IMR-90 (cell line): ENCODE data around the gene FLT4.

ENCODE experiments used
- BHLHE40 ChIP-seq: fragments of 150-350 bp; IDR thresholded peaks from 2 replicates; pipeline ENCODE4 v1.6.1; 2016; ENCODE audit warnings: mild to moderate bottlenecking, low read depth, low read length
- CEBPB ChIP-seq: IDR thresholded peaks from 2 replicates; pipeline ENCODE4 v1.6.1; 2012; ENCODE audit warnings: low read depth, low read length, improper control_type of control experiment
- CHD1 ChIP-seq: IDR thresholded peaks from 2 replicates; pipeline ENCODE4 v1.6.1; 2012; ENCODE audit warnings: low read depth, low read length, improper control_type of control experiment
- CTCF ChIP-seq: conservative IDR thresholded peaks from 2 replicates; pipeline ENCODE4 v1.5.1; 2012; ENCODE audit warnings: mild to moderate bottlenecking, low read depth, low read length, improper control_type of control experiment
- MAFK ChIP-seq: IDR thresholded peaks from 2 replicates; pipeline ENCODE4 v1.6.1; 2012; ENCODE audit warnings: low read depth, low read length, improper control_type of control experiment
- MAZ ChIP-seq: IDR thresholded peaks from 2 replicates; pipeline ENCODE4 v1.6.1; 2012; ENCODE audit warnings: low read depth, mild to moderate bottlenecking, low read length, improper control_type of control experiment, moderate library complexity, borderline replicate concordance
- MXI1 ChIP-seq: IDR thresholded peaks from 2 replicates; pipeline ENCODE4 v1.6.1; 2012; ENCODE audit warnings: low read depth, mild to moderate bottlenecking, low read length, moderate library complexity, borderline replicate concordance
- NFE2L2 ChIP-seq: fragments of 150-350 bp; IDR thresholded peaks from 2 replicates; pipeline ENCODE4 v1.6.1; 2016; ENCODE audit warnings: low read depth, mild to moderate bottlenecking, low read length
- POLR2A ChIP-seq: IDR thresholded peaks from 2 replicates; pipeline ENCODE4 v1.6.1; 2012; ENCODE audit warnings: mild to moderate bottlenecking, low read depth, low read length
- RAD21 ChIP-seq: IDR thresholded peaks from 2 replicates; pipeline ENCODE4 v1.6.1; 2012; ENCODE audit warnings: low read length, improper control_type of control experiment
- RCOR1 ChIP-seq: IDR thresholded peaks from 2 replicates; pipeline ENCODE4 v1.6.1; 2012; ENCODE audit warnings: mild to moderate bottlenecking, low read length, improper control_type of control experiment; ENCODE audit not compliant: insufficient replicate concordance
- RFX5 ChIP-seq: IDR thresholded peaks from 2 replicates; pipeline ENCODE4 v1.8.0; 2012; ENCODE audit warnings: low read depth, mild to moderate bottlenecking, low read length, moderate library complexity
- SMC3 ChIP-seq: fragments of 150-350 bp; IDR thresholded peaks from 2 replicates; pipeline ENCODE4 v1.6.1; 2016; ENCODE audit warnings: low read depth, mild to moderate bottlenecking, antibody characterized with exemption, low read length, moderate library complexity
- USF2 ChIP-seq: fragments of 150-350 bp; IDR thresholded peaks from 2 replicates; pipeline ENCODE4 v1.6.1; 2017; ENCODE audit warnings: mild to moderate bottlenecking, antibody characterized with exemption, low read length, low read depth

GRCh38 chr5:180637962-180638680, 11.3 kb downstream of the FLT4 start:
- no peak for TF ChIP-seq CTCF
- TF ChIP-seq NFE2L2: no peak
- no peak for TF ChIP-seq RFX5
- TF ChIP-seq POLR2A: no peak
- no peak for TF ChIP-seq RAD21
- TF ChIP-seq CEBPB: no peak
- TF ChIP-seq USF2: no peak
- no peak for TF ChIP-seq SMC3
- TF ChIP-seq RCOR1: no peak
- TF ChIP-seq MAFK: no peak
- no peak for TF ChIP-seq BHLHE40
- no peak for TF ChIP-seq CHD1
- no peak for TF ChIP-seq MAZ
- TF ChIP-seq MXI1: no peak
